Activated CD4-positive, alpha-beta T cell treated with anti-CD3 and anti-CD28 coated beads, Interleukin-2, amount 50 U/mL, for 16 hours (primary cell): Measurements from ENCODE around the gene PLCL1.

Experiments used
- DNase-seq: peaks from one replicate; pipeline ENCODE4 v3.0.0-alpha.2; 2020

Gene PLCL1

GRCh38 chr2:197964720-197965119 lies 160.3 kb downstream of the PLCL1 start:
- no peak for DNase-seq

GRCh38 chr2:197965756-197966155 lies 161.4 kb downstream of the PLCL1 start:
- no peak for DNase-seq

GRCh38 chr2:197969391-197969893 lies 165.0 kb downstream of the PLCL1 start:
- no peak for DNase-seq

- DNase-seq = no peak
Measured at GRCh38 chr2:197972061-197972460, 167.7 kb downstream of the PLCL1 start.

GRCh38 chr2:197972587-197972986 lies 168.2 kb downstream of the PLCL1 start:
- no peak for DNase-seq

GRCh38 chr2:197973772-197974171 lies 169.4 kb downstream of the PLCL1 start:
- no peak for DNase-seq

- DNase-seq = no peak
Measured at GRCh38 chr2:197975931-197976519, 171.6 kb downstream of the PLCL1 start.

GRCh38 chr2:197978971-197979370 lies 174.6 kb downstream of the PLCL1 start:
- DNase-seq = no peak

- DNase-seq = no peak
Measured at GRCh38 chr2:197982565-197982964, 178.2 kb downstream of the PLCL1 start.

GRCh38 chr2:197985029-197985638 lies 180.7 kb downstream of the PLCL1 start:
- DNase-seq = no peak

- DNase-seq = no peak
Measured at GRCh38 chr2:197986977-197987376, 182.6 kb downstream of the PLCL1 start.

GRCh38 chr2:197990356-197990755 lies 186.0 kb downstream of the PLCL1 start:
- no peak for DNase-seq

- DNase-seq = no peak
Measured at GRCh38 chr2:197992482-197993133, 188.2 kb downstream of the PLCL1 start.

GRCh38 chr2:197993363-197993762 lies 189.0 kb downstream of the PLCL1 start:
- DNase-seq = no peak

- no peak for DNase-seq
Measured at GRCh38 chr2:197993830-197994229, 189.4 kb downstream of the PLCL1 start.

GRCh38 chr2:197994751-197995150 lies 190.4 kb downstream of the PLCL1 start:
- DNase-seq = no peak

GRCh38 chr2:197996583-197996982 lies 192.2 kb downstream of the PLCL1 start:
- no peak for DNase-seq

GRCh38 chr2:197997083-197997541 lies 192.7 kb downstream of the PLCL1 start:
- no peak for DNase-seq

- DNase-seq = no peak
Measured at GRCh38 chr2:197998702-197999101, 194.3 kb downstream of the PLCL1 start.

- no peak for DNase-seq
Measured at GRCh38 chr2:198000417-198000816, 196.0 kb downstream of the PLCL1 start.

GRCh38 chr2:198004173-198004572 lies 199.8 kb downstream of the PLCL1 start:
- peak; percentile 26 for DNase-seq

- DNase-seq = peak; percentile 54
Measured at GRCh38 chr2:198004921-198005829, 200.8 kb downstream of the PLCL1 start.

- DNase-seq = no peak
Measured at GRCh38 chr2:198006733-198007132, 202.3 kb downstream of the PLCL1 start.
